Mesenteric fat pad (tissue), 1 donor: Measurements from ENCODE around the gene RYR2. TPM values are rescaled to one million over a fixed set of nuclear protein-coding genes. Genes with fewer than 3 reads are reported as not detected.
"Not testable (repeated sequence)": the region's sequence is repeated elsewhere in the genome, so short reads cannot be mapped to it uniquely, and the experiment has no call there.

ENCODE experiments used
- DNase-seq: peaks from one replicate; pipeline ENCODE4 v3.0.0-alpha.2; 2020; ENCODE audit warnings: low spot score
- total RNA-seq: library from RNA; stranded (reverse); fragmentation: NEBNext Ultra II Directional; extraction: Animal tissue kit (Norgen Biotek cat#: 25700); gene quantifications from one replicate; pipeline ENCODE4 v1.2.1, GENCODE V29; 2021
- donor health status: DM: yes; HTN: yes; CAD: no.

Gene RYR2
- total RNA-seq, 1 donor from 2014 or later, result 0.45 TPM

- no peak for DNase-seq
These were observed 500.8 kb downstream of the RYR2 start for GRCh38 chr1:237542525-237543418.

- no peak for DNase-seq
These were observed 511.1 kb downstream of the RYR2 start for GRCh38 chr1:237553078-237553477.

- DNase-seq, result no peak
These were observed 514.9 kb downstream of the RYR2 start for GRCh38 chr1:237556911-237557310.

GRCh38 chr1:237562242-237562823, 520.3 kb downstream of the RYR2 start:
- DNase-seq, result no peak

GRCh38 chr1:237565236-237565635, 523.3 kb downstream of the RYR2 start:
- DNase-seq, result no peak

GRCh38 chr1:237566581-237566980, 524.6 kb downstream of the RYR2 start:
- DNase-seq, result no peak

GRCh38 chr1:237568955-237569354, 527.0 kb downstream of the RYR2 start:
- no peak for DNase-seq

GRCh38 chr1:237570530-237570929, 528.5 kb downstream of the RYR2 start:
- DNase-seq, result no peak

GRCh38 chr1:237574536-237574935, 532.6 kb downstream of the RYR2 start:
- DNase-seq, result no peak

GRCh38 chr1:237578540-237578939, 536.6 kb downstream of the RYR2 start:
- DNase-seq, result no peak

GRCh38 chr1:237580726-237581125, 538.7 kb downstream of the RYR2 start:
- no peak for DNase-seq

- no peak for DNase-seq
These were observed 541.3 kb downstream of the RYR2 start for GRCh38 chr1:237583270-237583669.

- DNase-seq, result no peak
These were observed 541.8 kb downstream of the RYR2 start for GRCh38 chr1:237583756-237584155.

- DNase-seq, result no peak
These were observed 548.4 kb downstream of the RYR2 start for GRCh38 chr1:237590386-237590785.

GRCh38 chr1:237591353-237591752, 549.4 kb downstream of the RYR2 start:
- DNase-seq, result no peak

GRCh38 chr1:237603036-237603568, 561.1 kb downstream of the RYR2 start:
- not testable (repeated sequence) for DNase-seq

- DNase-seq, result no peak
These were observed 566.4 kb downstream of the RYR2 start for GRCh38 chr1:237608433-237608832.

GRCh38 chr1:237610157-237610556, 568.2 kb downstream of the RYR2 start:
- no peak for DNase-seq

GRCh38 chr1:237613984-237614383, 572.0 kb downstream of the RYR2 start:
- DNase-seq, result no peak

- DNase-seq, result no peak
These were observed 577.6 kb downstream of the RYR2 start for GRCh38 chr1:237619553-237619952.

- no peak for DNase-seq
These were observed 592.9 kb downstream of the RYR2 start for GRCh38 chr1:237634922-237635321.

GRCh38 chr1:237638555-237638954, 596.6 kb downstream of the RYR2 start:
- DNase-seq, result no peak
